Measurements from ENCODE around the gene FRMD4A.
A peak's percentile ranks its signal among the peaks of the same experiment; 100 is the strongest.
"Not testable (repeated sequence)": the region's sequence is repeated elsewhere in the genome, so short reads cannot be mapped to it uniquely, and the experiment has no call there.

Gene FRMD4A

GRCh38 chr10:13731799-13732198 is 598.9 kb downstream of the FRMD4A start:
- DNase-seq: no peak

DNA sequence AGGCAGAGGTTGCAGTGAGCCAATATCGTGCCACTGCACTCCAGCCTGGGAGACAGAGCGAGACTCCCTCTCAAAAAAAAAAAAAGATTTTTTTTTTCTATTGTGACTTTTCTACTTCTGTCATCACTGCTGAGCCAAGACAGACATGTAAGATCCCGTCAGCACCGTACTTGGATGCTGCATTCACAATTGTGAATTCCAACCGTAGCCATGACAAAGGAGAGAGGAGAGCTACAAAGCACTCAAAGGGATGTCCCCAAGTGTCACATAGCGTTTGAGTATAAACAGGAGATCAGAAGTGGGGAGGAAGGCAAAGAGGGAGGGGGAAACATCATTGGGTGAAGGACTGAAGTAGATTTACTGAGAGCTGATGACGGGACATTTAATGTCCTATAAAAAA is 599.8 kb downstream of the FRMD4A start:
- DNase-seq: no peak

- DNase-seq: no peak
Measured at GRCh38 chr10:13730306-13730652, 600.4 kb downstream of the FRMD4A start.

- DNase-seq: no peak
Measured at GRCh38 chr10:13729586-13730305, 601.0 kb downstream of the FRMD4A start.

DNA sequence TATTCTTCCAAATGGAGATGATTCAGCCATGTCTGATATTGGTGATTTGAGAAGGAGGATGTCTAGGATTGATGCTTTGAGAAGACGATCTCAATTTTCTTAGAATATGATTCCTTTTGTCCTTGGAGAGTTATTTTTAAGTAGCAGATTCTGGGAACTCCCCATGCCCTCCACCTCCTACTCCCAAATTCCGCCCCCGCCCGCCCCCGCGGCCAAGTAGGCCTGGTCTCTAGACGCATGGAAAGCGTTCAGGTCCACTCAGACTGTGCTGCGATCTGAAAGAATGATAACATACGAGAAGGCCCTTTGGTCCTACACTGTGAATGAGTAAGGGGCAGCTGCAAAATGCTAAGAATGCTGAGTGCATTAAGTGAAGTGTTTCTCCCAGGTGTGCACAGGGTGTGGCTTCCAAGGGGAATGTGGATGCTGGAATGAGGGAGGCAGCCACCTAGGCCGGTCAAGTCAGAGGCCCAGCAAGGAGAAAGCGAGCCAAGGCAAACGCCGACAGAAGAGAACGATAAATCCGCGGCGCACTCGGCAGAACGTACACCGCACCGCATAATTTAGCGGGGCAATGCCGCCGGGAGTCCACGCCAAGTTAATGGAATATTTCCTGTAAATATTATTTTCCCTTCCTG is 601.7 kb downstream of the FRMD4A start:
- DNase-seq: no peak

- DNase-seq: no peak
Measured at GRCh38 chr10:13725594-13725993, 605.1 kb downstream of the FRMD4A start.

GRCh38 chr10:13724484-13724883 is 606.2 kb downstream of the FRMD4A start:
- DNase-seq: no peak

DNA sequence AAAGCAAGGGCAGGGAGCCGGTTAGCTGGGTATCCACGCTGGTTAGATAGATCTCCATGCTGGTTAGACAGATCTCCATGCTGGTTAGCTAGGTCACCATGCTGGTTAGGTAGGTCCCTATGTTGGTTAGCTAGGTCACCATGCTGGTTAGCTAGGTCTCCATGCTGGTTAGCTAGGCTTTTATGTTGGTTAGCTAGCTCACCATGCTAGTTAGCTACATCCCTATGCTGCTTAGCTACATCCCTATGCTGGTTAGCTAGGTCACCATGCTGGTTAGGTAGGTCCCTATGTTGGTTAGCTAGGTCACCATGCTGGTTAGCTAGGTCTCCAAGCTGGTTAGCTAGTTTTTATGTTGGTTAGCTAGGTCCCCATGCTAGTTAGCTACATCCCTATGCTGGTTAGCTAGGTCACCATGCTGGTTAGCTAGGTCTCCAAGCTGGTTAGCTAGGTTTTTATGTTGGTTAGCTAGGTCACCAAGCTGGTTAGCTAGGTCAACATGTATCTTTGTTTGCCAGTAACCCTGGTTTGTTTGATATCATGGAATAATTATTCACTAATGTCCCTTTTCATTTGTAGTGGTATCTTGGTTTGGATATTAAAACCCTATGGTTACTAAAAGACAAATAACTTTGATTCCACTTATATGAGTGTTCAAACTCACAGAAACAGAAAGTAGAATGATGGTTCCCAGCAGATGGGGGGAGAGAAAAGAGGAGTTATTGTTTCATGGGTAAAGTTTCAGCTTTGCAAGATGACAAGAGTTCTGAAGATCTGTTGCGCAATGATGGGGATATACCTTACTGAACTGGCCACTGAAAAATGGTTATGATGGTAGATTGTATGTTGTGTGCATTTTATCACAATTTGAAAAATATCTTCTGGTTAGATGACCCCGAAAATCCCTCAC is 607.7 kb downstream of the FRMD4A start:
- no peak for DNase-seq

- DNase-seq: no peak
Measured at GRCh38 chr10:13721486-13721885, 609.2 kb downstream of the FRMD4A start.

DNA sequence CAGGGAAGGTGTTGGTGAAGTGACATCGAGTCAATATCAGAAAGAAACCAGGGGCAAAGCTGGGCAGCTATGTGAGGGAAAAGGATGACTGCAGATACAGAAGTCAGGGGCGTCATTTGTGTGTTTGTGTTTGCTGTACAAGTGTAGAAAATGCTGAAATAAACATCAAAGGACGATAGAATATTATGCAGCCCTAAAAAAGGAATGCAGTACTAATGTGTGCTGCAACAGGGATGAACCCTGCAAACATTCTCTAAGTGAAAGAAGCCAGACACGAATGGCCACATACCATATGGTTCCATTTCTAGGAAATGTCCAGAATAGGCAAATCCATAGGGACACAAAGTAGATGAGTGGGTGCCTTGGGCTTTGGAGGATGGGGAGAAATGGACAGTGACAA is 610.0 kb downstream of the FRMD4A start:
- no peak for DNase-seq

DNA sequence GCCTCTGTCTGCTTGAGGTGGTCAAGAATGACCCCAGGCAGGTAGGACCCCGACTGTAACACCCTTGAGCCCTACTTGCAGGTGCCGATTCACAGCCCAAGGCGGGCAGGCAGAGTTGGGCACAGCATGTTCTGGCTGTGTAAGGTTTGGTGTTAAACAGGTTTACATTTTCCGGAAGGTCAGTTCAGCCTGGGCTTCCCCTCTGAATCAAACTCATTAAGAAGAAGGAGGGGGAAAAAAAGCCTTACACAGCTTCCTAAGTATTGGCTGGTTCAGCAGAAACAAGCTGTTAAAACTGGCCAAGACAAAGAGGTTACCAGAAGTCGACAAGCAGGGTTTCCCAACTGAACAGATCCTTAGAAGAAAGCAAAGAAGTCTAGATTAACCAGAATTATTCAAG is 611.3 kb downstream of the FRMD4A start:
- DNase-seq: no peak

- no peak for DNase-seq
Measured at GRCh38 chr10:13718820-13719219, 611.9 kb downstream of the FRMD4A start.

DNA sequence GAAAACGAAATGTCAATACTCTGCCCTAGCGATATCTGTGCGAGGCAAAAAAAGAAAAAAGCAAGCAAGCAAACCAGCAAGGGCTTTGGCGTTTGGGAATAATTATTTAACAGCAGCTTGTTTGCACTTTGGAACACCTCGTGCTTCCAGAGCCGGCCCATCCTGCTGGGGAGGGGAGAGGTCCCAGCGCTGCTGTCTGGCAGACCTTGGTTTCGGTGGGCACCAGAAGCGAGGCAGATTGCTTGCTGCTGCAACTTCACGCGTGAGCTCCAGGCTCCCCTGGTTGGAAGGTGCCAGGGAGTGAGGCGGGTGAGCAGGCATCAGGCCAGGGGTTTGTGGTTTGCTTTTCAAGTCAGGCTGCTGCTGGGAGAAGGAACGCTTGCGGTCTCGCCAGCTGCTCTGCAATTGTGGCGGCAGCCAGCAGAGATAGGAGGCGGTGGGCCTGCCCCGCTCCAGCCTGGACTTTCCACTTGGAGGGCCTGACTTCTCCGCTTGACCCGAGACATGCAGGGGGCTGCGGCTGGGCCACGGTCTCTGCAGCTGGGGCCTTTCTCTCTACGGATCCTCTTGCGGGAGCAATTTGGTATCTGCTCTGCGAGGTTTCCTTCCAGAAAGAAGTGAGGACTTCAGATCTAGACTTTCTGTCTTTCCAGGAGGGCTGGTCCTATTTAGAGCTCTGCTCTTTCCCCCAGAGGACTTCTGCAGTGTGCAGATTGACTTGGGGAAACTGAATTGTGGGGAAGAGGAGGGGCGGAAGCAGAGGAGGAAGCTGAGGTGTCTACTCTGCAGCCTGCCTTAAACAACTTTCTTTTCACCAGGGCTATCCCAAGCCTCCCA is 612.6 kb downstream of the FRMD4A start:
- peak; percentile 22 for DNase-seq

- no peak for DNase-seq
Measured at GRCh38 chr10:13717571-13717935, 613.2 kb downstream of the FRMD4A start.

DNA sequence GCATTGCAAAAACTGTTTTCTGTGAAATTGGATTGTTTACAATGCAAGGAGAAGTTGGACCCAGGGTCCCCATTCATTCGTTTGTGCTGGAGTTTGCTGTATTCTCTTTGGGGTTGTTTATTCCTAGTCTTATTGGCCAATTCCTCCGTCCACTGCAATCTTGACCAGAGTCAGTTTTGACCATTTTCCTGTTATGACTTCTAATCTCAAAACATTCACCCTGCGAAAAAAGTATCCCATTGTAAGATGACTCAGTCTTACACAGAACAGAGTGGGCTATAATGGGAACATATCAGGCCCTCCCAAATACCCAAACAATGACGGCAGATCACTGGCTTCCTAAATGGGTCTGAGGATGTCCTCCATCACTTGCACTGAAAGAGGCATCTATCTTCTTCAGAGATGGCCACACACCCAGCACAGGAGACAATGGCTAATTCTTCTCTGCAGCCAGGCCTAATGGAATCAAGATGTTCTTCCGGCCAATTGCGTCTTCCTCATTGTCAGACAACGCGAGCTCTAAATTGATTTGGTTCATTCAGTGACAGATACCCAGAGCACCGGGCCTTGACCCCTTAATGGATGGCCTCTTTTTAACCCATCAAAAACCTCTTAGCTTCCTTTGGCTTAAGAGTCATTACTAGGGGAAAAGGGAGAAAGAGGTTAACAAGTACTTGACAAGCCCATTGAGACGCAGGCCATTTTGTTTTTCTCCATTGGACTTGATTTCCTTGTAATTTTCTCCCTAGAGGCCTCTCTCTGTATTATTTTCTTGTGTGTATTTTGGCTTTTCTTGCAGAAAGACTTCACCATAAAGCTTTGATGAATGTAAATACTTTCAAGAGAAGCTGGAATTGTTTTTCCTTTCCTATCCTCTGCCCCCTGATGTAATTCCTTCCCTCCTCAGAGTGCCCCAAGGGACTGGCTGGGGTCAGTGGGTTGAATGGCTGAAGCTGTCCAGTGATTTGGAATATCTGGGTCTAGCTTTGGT is 614.3 kb downstream of the FRMD4A start:
- DNase-seq: no peak

- not testable (repeated sequence) for DNase-seq
Measured at GRCh38 chr10:13715596-13715995, 615.1 kb downstream of the FRMD4A start.

DNA sequence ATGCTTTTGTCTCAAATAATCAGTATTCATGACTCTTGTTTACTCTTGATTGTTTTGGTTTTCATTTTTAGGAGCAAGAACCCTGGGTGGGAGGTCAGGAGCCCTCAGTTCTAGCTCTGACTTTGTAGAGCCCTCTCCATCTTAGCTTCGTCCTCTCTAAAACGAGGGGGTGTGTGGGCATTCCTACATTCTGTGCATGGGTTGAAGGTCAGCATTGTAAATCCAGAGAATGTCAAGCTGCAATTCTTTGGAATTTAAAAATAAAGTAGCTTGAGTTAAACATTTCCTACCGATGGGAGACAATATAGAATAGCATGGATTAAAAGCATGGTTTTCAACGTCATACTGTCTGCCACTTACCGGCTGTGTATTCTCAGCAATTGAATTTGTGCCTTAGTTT is 615.6 kb downstream of the FRMD4A start:
- no peak for DNase-seq

DNA sequence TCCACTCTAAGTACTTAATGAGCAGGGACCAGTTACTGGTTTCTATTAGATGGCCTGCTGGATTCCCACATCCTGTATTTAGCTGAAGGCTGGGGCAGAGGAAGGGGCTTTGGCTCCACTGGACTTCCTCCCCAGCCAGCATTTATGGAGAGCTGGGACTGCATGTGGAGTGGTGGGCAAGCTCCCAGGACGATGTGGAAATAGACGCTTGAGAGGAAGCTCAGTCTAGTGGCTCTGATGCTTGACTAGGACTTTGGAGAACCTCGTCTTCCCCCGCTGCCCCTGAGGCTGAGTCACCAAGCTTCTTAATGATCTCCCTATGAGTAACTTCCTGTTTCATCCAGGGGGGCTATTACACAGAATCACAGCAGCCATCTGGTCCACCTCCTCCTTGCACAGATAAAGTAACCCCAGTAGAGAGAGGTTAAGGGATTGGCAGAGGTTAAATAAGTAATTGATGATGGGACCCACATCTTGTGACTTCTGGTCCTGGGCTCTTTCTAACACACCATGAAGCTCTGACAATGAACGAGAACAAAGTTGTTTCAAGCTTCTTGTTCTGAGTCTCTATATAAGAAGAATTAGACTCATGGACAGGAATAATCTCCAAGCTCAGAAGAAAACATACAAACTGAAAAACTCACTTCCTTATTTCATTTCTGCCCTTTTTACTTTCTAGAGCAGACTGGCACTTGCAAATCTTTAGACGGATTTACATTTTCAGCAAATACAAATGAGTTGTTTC is 617.7 kb downstream of the FRMD4A start:
- peak; percentile 7 for DNase-seq

DNA sequence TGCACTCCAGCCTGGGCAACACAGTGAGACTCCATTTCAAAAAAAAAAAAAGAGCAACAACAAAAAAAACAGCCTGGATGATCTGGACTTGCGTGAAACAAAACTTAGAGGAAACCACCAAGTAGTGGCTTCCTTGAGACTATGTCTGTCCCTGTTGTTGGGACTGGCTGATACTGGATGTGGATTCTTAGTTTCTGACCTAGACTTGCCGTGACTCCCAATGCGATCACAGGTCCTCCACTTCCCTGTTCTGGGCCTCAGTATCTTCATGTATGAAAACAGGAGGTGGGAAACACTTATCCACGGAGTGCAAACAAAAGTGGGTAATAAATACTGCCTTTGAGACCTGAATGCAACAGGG is 618.3 kb downstream of the FRMD4A start:
- DNase-seq: no peak

DNA sequence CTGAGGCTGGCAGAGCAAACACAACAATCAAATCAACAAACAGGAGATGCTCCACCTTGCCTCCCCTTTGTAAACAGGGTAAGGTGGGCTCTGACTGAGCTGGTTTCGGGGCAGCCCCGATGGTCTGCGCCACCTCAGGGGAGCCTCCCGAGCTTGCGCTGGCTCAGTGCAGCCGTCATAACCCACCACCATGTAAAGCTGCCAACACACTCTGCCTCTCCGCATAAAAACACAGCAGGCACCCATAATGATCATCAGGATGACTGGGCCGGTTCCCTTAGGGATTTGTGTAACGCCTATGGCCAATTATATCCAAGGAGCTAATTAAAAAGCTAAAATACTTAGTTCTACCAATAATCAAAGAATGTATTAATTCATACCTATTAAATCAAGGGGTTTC is 619.4 kb downstream of the FRMD4A start:
- no peak for DNase-seq

All from stimulated activated CD4-positive, alpha-beta T cell treated with anti-CD3 and anti-CD28 coated beads, Interleukin-4, amount 100 ng/mL, for 1 hour (primary cell).